Measurements from ENCODE around the gene EPHA7. TPM values are rescaled to one million over a fixed set of nuclear protein-coding genes. Genes with fewer than 3 reads are reported as not detected.

The EPHA7 gene
- total and polyA plus RNA-seq, 5 experiments from 2014 or later: not detected

GRCh38 chr6:93376026-93376540, 43.3 kb downstream of the EPHA7 start:
- no peaks in the 10 kb centered on the region for H3K27me3 Mint-ChIP-seq
- H3K27ac Mint-ChIP-seq: no peak overlapping the region
- ATAC-seq (no peak), DNase-seq (no peak)
- peaks cover 0 to 11% (median 0%) of the 10 kb centered on the region in 9 donors for H3K9me3 Mint-ChIP-seq
- POLR2A ChIA-PET: no interaction called here
- H3K4me3 Mint-ChIP-seq: no peak overlapping the region
- H3K4me1 Mint-ChIP-seq: no peaks in the 10 kb centered on the region
- no peaks in the 10 kb centered on the region for H3K36me3 Mint-ChIP-seq

DNA sequence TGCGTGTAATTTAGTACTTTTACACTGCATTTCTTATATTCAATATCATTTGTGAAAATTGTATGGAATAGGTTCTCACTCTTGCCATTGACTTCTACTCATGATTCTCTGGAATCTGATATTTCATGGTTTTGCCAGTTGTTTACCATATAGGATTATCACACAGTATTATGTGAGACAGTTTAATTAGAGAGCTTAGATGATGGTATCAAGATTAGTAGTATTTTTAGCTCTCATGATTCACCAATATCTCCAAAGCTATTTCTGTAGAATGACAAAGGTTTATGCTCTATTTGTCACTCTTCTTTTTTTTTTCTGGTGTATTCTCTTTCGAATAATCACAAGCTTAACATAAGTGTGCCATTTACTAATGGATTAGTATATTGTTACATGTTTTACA, 45.9 kb downstream of the EPHA7 start:
- Mint-ChIP-seq H3K4me1 (no peaks in the 10 kb centered on the region), H3K4me3 (no peak overlapping the region), H3K27me3 (no peaks in the 10 kb centered on the region), H3K9me3 (peaks cover 0 to 10% (median 0%) of the 10 kb centered on the region in 9 donors), H3K36me3 (no peaks in the 10 kb centered on the region), H3K27ac (no peak overlapping the region)
- DNase-seq: no peak
- POLR2A ChIA-PET: no interaction called here
- ATAC-seq: no peak

DNA sequence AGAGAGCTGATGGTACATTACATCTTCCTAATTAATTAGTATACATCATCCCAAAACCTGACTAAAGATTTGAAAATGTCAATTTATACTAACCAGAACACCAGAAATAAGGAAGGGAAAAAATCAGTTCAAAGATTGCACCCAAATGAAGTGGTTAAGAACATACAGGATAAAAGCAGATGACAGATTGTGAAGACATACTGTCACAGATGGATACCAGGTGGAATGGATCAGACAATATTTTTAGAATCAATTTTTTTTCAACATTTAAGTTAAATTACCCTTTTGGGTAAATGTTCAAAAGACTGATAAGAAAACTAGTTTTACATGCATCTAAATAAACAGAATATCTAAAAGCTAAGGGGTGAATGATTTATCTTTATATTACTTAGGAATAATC, 47.6 kb downstream of the EPHA7 start:
- Mint-ChIP-seq H3K27me3 (no peaks in the 10 kb centered on the region), H3K4me3 (no peak overlapping the region)
- POLR2A ChIA-PET: no interaction called here

DNA sequence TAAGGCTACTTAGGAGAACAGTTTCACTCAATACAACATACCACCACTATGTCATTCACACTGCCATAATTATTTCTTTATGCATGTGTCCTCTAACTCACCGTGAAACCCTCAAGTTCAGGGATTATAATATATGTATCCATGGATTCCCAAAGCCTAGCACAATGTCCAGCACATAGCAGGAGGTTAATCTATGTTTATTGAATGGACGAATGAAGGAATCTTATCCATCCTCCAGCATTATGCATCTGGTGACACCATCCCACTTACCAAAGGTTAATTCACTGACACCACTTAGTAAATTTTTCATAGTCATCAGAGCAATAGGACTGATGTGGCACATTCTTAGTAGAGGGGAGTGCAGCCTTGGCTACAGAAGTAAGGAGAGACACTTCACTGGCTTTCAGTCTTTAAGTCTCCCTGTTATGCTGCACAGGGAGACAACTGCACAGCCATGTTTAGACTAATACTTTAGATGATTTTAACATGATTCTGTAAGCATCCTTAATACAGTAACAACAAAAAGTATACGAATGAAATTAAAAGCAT, 49.7 kb downstream of the EPHA7 start:
- Mint-ChIP-seq H3K4me3 (no peak overlapping the region), H3K36me3 (no peaks in the 10 kb centered on the region), H3K27ac (no peak overlapping the region), H3K27me3 (no peaks in the 10 kb centered on the region), H3K9me3 (peaks cover 0 to 7% (median 0%) of the 10 kb centered on the region in 9 donors), H3K4me1 (no peaks in the 10 kb centered on the region)
- DNase-seq: no peak
- ATAC-seq: no peak
- POLR2A ChIA-PET: no interaction called here

More for the DNA sequence above, 47.6 kb downstream of the EPHA7 start:
- Mint-ChIP-seq H3K9me3 (peaks cover 0 to 1% (median 0%) of the 10 kb centered on the region in 9 donors), H3K36me3 (no peaks in the 10 kb centered on the region), H3K27ac (no peak overlapping the region), H3K4me1 (no peaks in the 10 kb centered on the region)
- no peak for DNase-seq
- no peak for ATAC-seq

- ATAC-seq: no peak
- POLR2A ChIA-PET: no interaction called here
Measured at GRCh38 chr6:93366506-93366905, 52.9 kb downstream of the EPHA7 start.

GRCh38 chr6:93365445-93365844, 53.9 kb downstream of the EPHA7 start:
- Mint-ChIP-seq H3K4me3 (no peak overlapping the region), H3K27ac (no peak overlapping the region), H3K9me3 (peaks cover 0 to 7% (median 0%) of the 10 kb centered on the region in 9 donors), H3K36me3 (no peaks in the 10 kb centered on the region), H3K4me1 (no peaks in the 10 kb centered on the region), H3K27me3 (no peaks in the 10 kb centered on the region)
- POLR2A ChIA-PET: no interaction called here
- no peak for ATAC-seq
- no peak for DNase-seq

More at GRCh38 chr6:93366506-93366905, 52.9 kb downstream of the EPHA7 start:
- no peaks in the 10 kb centered on the region for H3K36me3 Mint-ChIP-seq
- H3K4me3 Mint-ChIP-seq: no peak overlapping the region
- DNase-seq: no peak
- H3K27ac Mint-ChIP-seq: no peak overlapping the region
- H3K9me3 Mint-ChIP-seq: peaks cover 0 to 7% (median 0%) of the 10 kb centered on the region in 9 donors
- no peaks in the 10 kb centered on the region for H3K27me3 Mint-ChIP-seq
- no peaks in the 10 kb centered on the region for H3K4me1 Mint-ChIP-seq

DNA sequence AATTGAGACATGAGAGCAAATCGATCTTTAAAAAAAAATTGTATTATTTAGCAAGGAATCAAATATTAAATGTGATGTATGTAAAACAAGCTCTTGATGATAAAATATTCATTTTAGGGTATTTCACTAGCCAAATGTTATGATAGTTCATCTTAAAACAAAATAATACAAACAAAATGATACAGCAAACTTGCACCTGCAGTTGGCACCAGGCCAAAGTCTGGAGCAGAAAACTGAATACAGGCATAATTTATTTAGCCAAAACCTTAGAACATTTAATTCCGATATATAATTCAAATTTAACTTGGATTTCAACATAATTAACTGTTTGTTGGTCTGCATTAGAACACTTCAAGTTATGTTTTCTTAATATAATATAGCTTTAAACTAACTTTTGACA, 60.9 kb downstream of the EPHA7 start:
- Mint-ChIP-seq H3K27me3 (no peaks in the 10 kb centered on the region), H3K4me3 (no peak overlapping the region), H3K27ac (no peak overlapping the region), H3K4me1 (no peaks in the 10 kb centered on the region), H3K9me3 (peaks cover 0 to 10% (median 3%) of the 10 kb centered on the region in 9 donors), H3K36me3 (no peaks in the 10 kb centered on the region)
- POLR2A ChIA-PET: no interaction called here
- no peak for DNase-seq
- no peak for ATAC-seq

GRCh38 chr6:93352604-93353003, 66.8 kb downstream of the EPHA7 start:
- POLR2A ChIA-PET: no interaction called here
- Mint-ChIP-seq H3K4me1 (no peaks in the 10 kb centered on the region), H3K4me3 (no peak overlapping the region), H3K27me3 (no peaks in the 10 kb centered on the region), H3K27ac (no peak overlapping the region), H3K36me3 (no peaks in the 10 kb centered on the region), H3K9me3 (peaks cover 0 to 17% (median 3%) of the 10 kb centered on the region in 9 donors)
- DNase-seq (no peak), ATAC-seq (no peak)

GRCh38 chr6:93351222-93351621, 68.1 kb downstream of the EPHA7 start:
- Mint-ChIP-seq H3K36me3 (no peaks in the 10 kb centered on the region), H3K4me1 (no peaks in the 10 kb centered on the region), H3K4me3 (no peak overlapping the region), H3K27ac (no peak overlapping the region), H3K9me3 (peaks cover 0 to 17% (median 0%) of the 10 kb centered on the region in 9 donors), H3K27me3 (no peaks in the 10 kb centered on the region)
- no peak for ATAC-seq
- POLR2A ChIA-PET: no interaction called here
- no peak for DNase-seq

- no peak overlapping the region for H3K27ac Mint-ChIP-seq
Measured at GRCh38 chr6:93350774-93351173, 68.6 kb downstream of the EPHA7 start.

GRCh38 chr6:93344333-93344835, 75.0 kb downstream of the EPHA7 start:
- Mint-ChIP-seq H3K9me3 (peaks cover 0 to 2% (median 0%) of the 10 kb centered on the region in 9 donors), H3K36me3 (no peaks in the 10 kb centered on the region), H3K27me3 (no peaks in the 10 kb centered on the region), H3K27ac (no peak overlapping the region), H3K4me3 (no peak overlapping the region), H3K4me1 (no peaks in the 10 kb centered on the region)
- DNase-seq (no peak), ATAC-seq (no peak)
- POLR2A ChIA-PET: no interaction called here

More at GRCh38 chr6:93350774-93351173, 68.6 kb downstream of the EPHA7 start:
- no peak for DNase-seq
- ATAC-seq: no peak
- Mint-ChIP-seq H3K4me3 (no peak overlapping the region), H3K9me3 (peaks cover 0 to 17% (median 0%) of the 10 kb centered on the region in 9 donors), H3K4me1 (no peaks in the 10 kb centered on the region), H3K36me3 (no peaks in the 10 kb centered on the region), H3K27me3 (no peaks in the 10 kb centered on the region)
- POLR2A ChIA-PET: no interaction called here

- no peak overlapping the region for H3K4me3 Mint-ChIP-seq
- H3K27ac Mint-ChIP-seq: no peak overlapping the region
- peaks cover 0 to 1% (median 0%) of the 10 kb centered on the region in 9 donors for H3K9me3 Mint-ChIP-seq
- H3K4me1 Mint-ChIP-seq: no peaks in the 10 kb centered on the region
- no peaks in the 10 kb centered on the region for H3K27me3 Mint-ChIP-seq
- POLR2A ChIA-PET: no interaction called here
- DNase-seq (no peak), ATAC-seq (no peak)
- H3K36me3 Mint-ChIP-seq: no peaks in the 10 kb centered on the region
Measured at GRCh38 chr6:93343476-93343875, 75.9 kb downstream of the EPHA7 start.

DNA sequence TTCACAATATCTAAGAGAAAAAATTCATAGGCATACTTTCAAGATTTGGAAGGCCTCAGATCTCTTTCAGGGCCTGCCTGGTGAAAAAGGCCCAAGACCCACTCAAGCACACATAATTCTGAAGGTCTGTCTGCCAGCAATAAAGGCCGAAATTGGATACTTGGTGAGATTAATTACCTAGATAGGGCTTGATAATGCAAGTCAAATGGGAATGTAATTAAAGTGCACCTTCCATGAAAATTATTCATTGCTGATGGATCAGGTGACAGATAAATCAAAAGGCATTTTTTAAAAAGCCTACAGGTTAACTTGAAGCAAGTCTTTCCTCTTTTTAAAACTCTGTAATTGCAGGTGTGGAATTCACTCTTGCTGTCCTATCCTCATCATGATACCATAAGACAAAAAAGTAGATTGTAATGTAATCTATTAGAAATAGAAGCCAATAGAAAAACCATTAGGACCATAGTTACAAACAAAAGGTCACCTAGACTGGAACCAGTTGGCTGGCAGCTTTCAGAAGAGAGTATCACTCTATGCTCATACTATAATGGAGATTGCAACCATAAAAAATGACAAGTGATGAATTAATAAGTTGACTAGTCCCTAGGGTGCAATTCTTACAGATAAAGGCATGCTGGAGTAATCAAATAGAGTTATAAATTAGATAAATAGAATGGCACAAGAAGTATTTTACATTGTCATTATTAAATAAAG, 77.3 kb downstream of the EPHA7 start:
- no peaks in the 10 kb centered on the region for H3K27me3 Mint-ChIP-seq
- POLR2A ChIA-PET: no interaction called here
- no peak overlapping the region for H3K27ac Mint-ChIP-seq
- H3K36me3 Mint-ChIP-seq: no peaks in the 10 kb centered on the region
- H3K9me3 Mint-ChIP-seq: peaks cover 0 to 2% (median 0%) of the 10 kb centered on the region in 9 donors
- H3K4me1 Mint-ChIP-seq: no peaks in the 10 kb centered on the region
- DNase-seq (no peak), ATAC-seq (no peak)
- no peak overlapping the region for H3K4me3 Mint-ChIP-seq
